SH-SY5Y (cell line): Measurements from ENCODE around the gene GIMAP8.

Source experiments
- GATA2 ChIP-seq: IDR thresholded peaks from 2 replicates; pipeline ENCODE4 v1.6.1; 2011; ENCODE audit warnings: mild to moderate bottlenecking, low read depth, low read length
- GATA3 ChIP-seq: IDR thresholded peaks from 2 replicates; pipeline ENCODE4 v1.6.1; 2011; ENCODE audit warnings: low read depth, mild to moderate bottlenecking, low read length, moderate library complexity

DNA sequence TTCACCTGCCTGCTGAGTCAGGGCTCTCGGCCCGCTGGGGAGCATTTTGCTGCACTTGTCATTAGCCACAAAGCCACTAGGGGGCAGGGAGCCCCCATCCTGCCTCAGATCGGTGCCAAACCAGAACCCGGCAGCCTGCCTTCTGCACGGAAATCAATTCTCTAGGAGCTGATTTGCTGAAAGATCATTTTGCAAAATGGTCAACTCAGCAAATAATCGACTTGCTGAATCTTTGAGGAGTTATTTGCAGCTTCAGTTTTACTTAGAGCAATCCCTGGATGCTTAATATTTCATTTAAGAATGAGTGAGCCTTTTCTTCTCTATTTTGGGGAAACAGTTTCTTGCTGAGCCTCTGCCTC lies 1.7 kb upstream of the GIMAP8 start:
- TF ChIP-seq GATA2, result no peak
- TF ChIP-seq GATA3, result no peak
